Panc1 (cell line): Measurements from ENCODE around the gene BACH2. TPM values are rescaled to one million over a fixed set of nuclear protein-coding genes. Genes with fewer than 3 reads are reported as not detected.

Source experiments
- ATAC-seq: fragments of 200-7000 bp; cut with Tn5 transposase; 2 replicates; pipeline ENCODE4 v1.9.1; 2020; ENCODE audit warnings: mild to moderate bottlenecking, moderate library complexity
- BruUV-seq: library from RNA; stranded (reverse); fragments of 400-500 nt; replicated peaks from 2 replicates; lab custom pipeline; 2021; lab: Mats Ljungman, UMichigan
- CTCF ChIA-PET: fragments of 300-600 bp; sonication (Branson Sonifier 250); formaldehyde crosslinking; loops from one replicate; lab custom pipeline; 2022; ENCODE audit warnings: antibody characterized with exemption; lab: Charles Lee
- POLR2A ChIA-PET: fragments of 300-600 bp; sonication (Branson Sonifier 250); formaldehyde crosslinking; loops from one replicate; lab custom pipeline; 2022; ENCODE audit warnings: antibody characterized with exemption; lab: Charles Lee
- DNase-seq: peaks from one replicate; pipeline ENCODE4 v3.0.0-alpha.2; 2010; ENCODE audit warnings: low read depth, low spot score
- H3K27ac ChIP-seq: 2 replicates; pipeline ENCODE4 v1.5.1; 2011; ENCODE audit warnings: mild to moderate bottlenecking, low read length, inconsistent platforms
- H3K27me3 ChIP-seq: fragments of 200-500 bp; sonication (Bioruptor generic); 2 replicates; pipeline ENCODE4 v1.6.0; 2014; ENCODE audit warnings: low read length, inconsistent platforms; ENCODE audit not compliant: control insufficient read depth, insufficient read depth
- H3K36me3 ChIP-seq: fragments of 200-500 bp; sonication (Bioruptor generic); 2 replicates; pipeline ENCODE4 v1.5.1; 2014; ENCODE audit warnings: inconsistent platforms, mild to moderate bottlenecking, low read length, moderate library complexity; ENCODE audit not compliant: control insufficient read depth, insufficient read depth
- H3K4me1 ChIP-seq: 2 replicates; pipeline ENCODE4 v1.5.1; 2011; ENCODE audit warnings: inconsistent platforms, mild to moderate bottlenecking, low read length, moderate library complexity; ENCODE audit not compliant: control insufficient read depth, insufficient read depth
- H3K4me3 ChIP-seq, 2 experiments: 2 replicates each; pipeline ENCODE4 v1.5.1; 2011 to 2012; ENCODE audit warnings: low read depth in 2 of 2, low read length in 2 of 2, mild to moderate bottlenecking in 2 of 2, inconsistent platforms in 1 of 2, moderate library complexity in 1 of 2
- H3K9me3 ChIP-seq: fragments of 200-500 bp; sonication (Bioruptor generic); 2 replicates; pipeline ENCODE4 v1.5.1; 2014; ENCODE audit warnings: low read depth, mild to moderate bottlenecking, inconsistent platforms, low read length, moderate library complexity; ENCODE audit not compliant: control insufficient read depth, insufficient read depth
- CTCF ChIP-seq: fragments of 450-650 bp; IDR thresholded peaks from 2 replicates; pipeline ENCODE4 v1.5.1; 2017; ENCODE audit warnings: mild to moderate bottlenecking
- POLR2AphosphoS5 ChIP-seq: IDR thresholded peaks from 2 replicates; pipeline ENCODE4 v1.6.1; 2012; ENCODE audit warnings: mild to moderate bottlenecking, low read depth, low read length, moderate library complexity
- REST ChIP-seq, 2 experiments: IDR thresholded peaks; 2 replicates each; pipeline ENCODE4 v1.6.1; 2011 to 2012; ENCODE audit warnings: low read depth in 2 of 2, control low read depth in 1 of 2, low read length in 1 of 2, mild to moderate bottlenecking in 1 of 2, moderate library complexity in 1 of 2; ENCODE audit not compliant: insufficient read depth in 1 of 2
- SIN3A ChIP-seq: IDR thresholded peaks from 2 replicates; pipeline ENCODE4 v1.6.1; 2012; ENCODE audit warnings: low read depth, mild to moderate bottlenecking, low read length, moderate library complexity, borderline replicate concordance; ENCODE audit not compliant: insufficient read depth
- TCF7L2 ChIP-seq: IDR thresholded peaks from 2 replicates; pipeline ENCODE4 v1.6.1; 2011; ENCODE audit warnings: mild to moderate bottlenecking, low read depth, low read length, inconsistent platforms
- in situ Hi-C: cut with HindIII; loops from 2 replicates; pipeline ENCODE4 v1.10.0; 2016; ENCODE audit warnings: low sequenced_read_pairs, low pct_unique_long_range_greater_than_20kb
- intact Hi-C: fragments of 100-400 bp; cut with micrococcal nuclease; formaldehyde crosslinking; loops from one replicate; pipeline ENCODE4 v1.10.0; 2022; ENCODE audit not compliant: unreplicated experiment
- total RNA-seq: library from RNA; stranded (reverse); gene quantifications from one replicate; pipeline ENCODE4 v1.2.1, GENCODE V29; 2021; ENCODE audit not compliant: unreplicated experiment

BACH2 gene
- total RNA-seq, 1 experiment from 2014 or later, result 1.6 TPM

GRCh38 chr6:90302320-90302719, 5.7 kb upstream of the BACH2 start:
- no TSS peak for BruUV-seq
- DNase-seq, result no peak
- intact Hi-C loops (no loop called here), in situ Hi-C loops (no loop called here)
- POLR2A ChIA-PET, result no interaction called here
- Histone ChIP-seq H3K4me3 (no peak overlapping the region), H3K27ac (no peak overlapping the region), H3K27me3 (peaks cover 5% of the 10 kb centered on the region), H3K9me3 (no peaks in the 10 kb centered on the region), H3K4me1 (no peaks in the 10 kb centered on the region), H3K36me3 (no peaks in the 10 kb centered on the region)
- TF ChIP-seq SIN3A, result no peak
- no peak for TF ChIP-seq TCF7L2
- TF ChIP-seq REST (IDR thresholded peaks at IDR 0.05; ENCODE audit: insufficient read depth in 1 of 2, low read depth in 2 of 2, low read length in 1 of 2), result no peak
- TF ChIP-seq CTCF, result no peak
- no peak for TF ChIP-seq POLR2AphosphoS5
- ATAC-seq, result no peak
- CTCF ChIA-PET, result no interaction called here

DNA sequence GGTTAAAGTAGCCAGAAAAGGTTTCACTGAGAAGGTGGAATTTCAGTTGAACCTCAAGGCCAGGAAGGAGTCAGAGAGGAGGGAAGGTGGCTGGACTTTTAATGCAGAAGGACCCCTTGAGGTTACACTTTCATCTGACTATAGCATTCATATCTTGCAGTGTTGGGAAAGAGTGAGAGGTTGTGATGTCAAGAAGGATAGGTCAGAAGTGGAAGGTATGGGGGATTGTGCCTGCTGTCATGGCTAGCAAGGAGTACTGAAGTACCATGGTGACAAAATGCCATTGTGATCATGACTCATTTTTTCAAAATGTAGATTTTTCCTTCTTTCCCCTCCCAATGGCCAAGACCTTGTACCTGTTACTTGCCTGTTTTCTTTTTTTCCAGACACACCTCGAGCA, 5.2 kb upstream of the BACH2 start:
- Histone ChIP-seq H3K27me3 (peaks cover 5% of the 10 kb centered on the region), H3K27ac (no peak overlapping the region), H3K36me3 (no peaks in the 10 kb centered on the region), H3K9me3 (no peaks in the 10 kb centered on the region), H3K4me3 (no peak overlapping the region), H3K4me1 (no peaks in the 10 kb centered on the region)
- DNase-seq (no peak), ATAC-seq (no peak)
- ChIA-PET CTCF (no interaction called here), POLR2A (no interaction called here)
- no TSS peak for BruUV-seq
- intact Hi-C loops, result no loop called here
- TF ChIP-seq CTCF (no peak), SIN3A (no peak), TCF7L2 (no peak), REST (IDR thresholded peaks at IDR 0.05; ENCODE audit: insufficient read depth in 1 of 2, low read depth in 2 of 2, low read length in 1 of 2) (no peak), POLR2AphosphoS5 (no peak)
- in situ Hi-C loops, result no loop called here
